ENCODE measurements around the gene RGS7. TPM values are rescaled to one million over a fixed set of nuclear protein-coding genes. Genes with fewer than 3 reads are reported as not detected.

RGS7 gene
- total RNA-seq, 1 donor from 2014 or later, result 0.18 TPM

GRCh38 chr1:241376701-241377100, 19.7 kb upstream of the RGS7 start:
- no peak for DNase-seq (ENCODE audit: low read depth)
- Mint-ChIP-seq H3K27ac (ENCODE audit: unreplicated experiment) (no peak overlapping the region), H3K36me3 (ENCODE audit: low read depth, unreplicated experiment) (no peaks in the 10 kb centered on the region), H3K9me3 (ENCODE audit: unreplicated experiment) (peaks cover 6% of the 10 kb centered on the region), H3K27me3 (ENCODE audit: low read depth, unreplicated experiment) (peaks cover 3% of the 10 kb centered on the region), H3K4me3 (ENCODE audit: unreplicated experiment) (no peak overlapping the region), H3K4me1 (ENCODE audit: low read depth, unreplicated experiment) (no peaks in the 10 kb centered on the region)
- Histone ChIP-seq H3K4me2 (ENCODE audit: low read length) (no peak overlapping the region), H3K36me3 (ENCODE audit: insufficient read depth, low read length) (no peaks in the 10 kb centered on the region), H2AFZ (ENCODE audit: low read depth, low read length) (no peak overlapping the region), H3K27ac (ENCODE audit: low read depth, low read length) (no peak overlapping the region), H3K27me3 (ENCODE audit: insufficient read depth, low read length) (no peaks in the 10 kb centered on the region), H3K4me1 (ENCODE audit: insufficient read depth, low read length) (no peaks in the 10 kb centered on the region), H3K9ac (ENCODE audit: low read length) (no peak overlapping the region), H3K79me2 (ENCODE audit: insufficient read depth, low read length) (no peaks in the 10 kb centered on the region), H4K20me1 (ENCODE audit: insufficient read depth, low read length) (no peaks in the 10 kb centered on the region), H3K4me3 (ENCODE audit: insufficient read depth, low read depth, low read length) (no peak overlapping the region), H3K9me3 (ENCODE audit: insufficient read depth, low read depth, low read length) (no peaks in the 10 kb centered on the region)
- TF ChIP-seq CTCF (IDR thresholded peaks at IDR 0.05; ENCODE audit: insufficient read depth, low read depth, low read length) (no peak), EZH2 (IDR thresholded peaks at IDR 0.05; ENCODE audit: insufficient read depth, low read length) (no peak)
- FAIRE-seq, result no peak

- Histone ChIP-seq H3K36me3 (ENCODE audit: insufficient read depth, low read length) (no peaks in the 10 kb centered on the region), H3K27me3 (ENCODE audit: insufficient read depth, low read length) (no peaks in the 10 kb centered on the region), H3K27ac (ENCODE audit: low read depth, low read length) (no peak overlapping the region), H3K9me3 (ENCODE audit: insufficient read depth, low read depth, low read length) (no peaks in the 10 kb centered on the region), H3K4me1 (ENCODE audit: insufficient read depth, low read length) (no peaks in the 10 kb centered on the region), H4K20me1 (ENCODE audit: insufficient read depth, low read length) (no peaks in the 10 kb centered on the region), H2AFZ (ENCODE audit: low read depth, low read length) (no peak overlapping the region), H3K4me3 (ENCODE audit: insufficient read depth, low read depth, low read length) (no peak overlapping the region), H3K9ac (ENCODE audit: low read length) (no peak overlapping the region), H3K79me2 (ENCODE audit: insufficient read depth, low read length) (no peaks in the 10 kb centered on the region), H3K4me2 (ENCODE audit: low read length) (no peak overlapping the region)
- no peak for TF ChIP-seq CTCF (IDR thresholded peaks at IDR 0.05; ENCODE audit: insufficient read depth, low read depth, low read length)
- TF ChIP-seq EZH2 (IDR thresholded peaks at IDR 0.05; ENCODE audit: insufficient read depth, low read length), result no peak
- Mint-ChIP-seq H3K4me1 (ENCODE audit: low read depth, unreplicated experiment) (no peaks in the 10 kb centered on the region), H3K4me3 (ENCODE audit: unreplicated experiment) (no peak overlapping the region), H3K27me3 (ENCODE audit: low read depth, unreplicated experiment) (peaks cover 3% of the 10 kb centered on the region), H3K36me3 (ENCODE audit: low read depth, unreplicated experiment) (no peaks in the 10 kb centered on the region), H3K9me3 (ENCODE audit: unreplicated experiment) (peaks cover 4% of the 10 kb centered on the region), H3K27ac (ENCODE audit: unreplicated experiment) (no peak overlapping the region)
- no peak for DNase-seq (ENCODE audit: low read depth)
- no peak for FAIRE-seq
Measured at GRCh38 chr1:241375886-241376285, 18.9 kb upstream of the RGS7 start.

- DNase-seq (ENCODE audit: low read depth) (no peak), FAIRE-seq (no peak)
- peaks cover 11% of the 10 kb centered on the region for H3K27me3 Mint-ChIP-seq (ENCODE audit: low read depth, unreplicated experiment)
- Histone ChIP-seq H2AFZ (ENCODE audit: low read depth, low read length) (no peak overlapping the region), H3K79me2 (ENCODE audit: insufficient read depth, low read length) (no peaks in the 10 kb centered on the region), H3K4me1 (ENCODE audit: insufficient read depth, low read length) (no peaks in the 10 kb centered on the region), H3K4me2 (ENCODE audit: low read length) (no peak overlapping the region), H3K9ac (ENCODE audit: low read length) (no peak overlapping the region), H3K27me3 (ENCODE audit: insufficient read depth, low read length) (no peaks in the 10 kb centered on the region), H3K36me3 (ENCODE audit: insufficient read depth, low read length) (no peaks in the 10 kb centered on the region), H4K20me1 (ENCODE audit: insufficient read depth, low read length) (no peaks in the 10 kb centered on the region), H3K27ac (ENCODE audit: low read depth, low read length) (no peak overlapping the region), H3K4me3 (ENCODE audit: insufficient read depth, low read depth, low read length) (no peak overlapping the region), H3K9me3 (ENCODE audit: insufficient read depth, low read depth, low read length) (no peaks in the 10 kb centered on the region)
- no peak for TF ChIP-seq CTCF (IDR thresholded peaks at IDR 0.05; ENCODE audit: insufficient read depth, low read depth, low read length)
- no peak for TF ChIP-seq EZH2 (IDR thresholded peaks at IDR 0.05; ENCODE audit: insufficient read depth, low read length)
- peaks cover 3% of the 10 kb centered on the region for H3K9me3 Mint-ChIP-seq (ENCODE audit: unreplicated experiment)
- H3K4me3 Mint-ChIP-seq (ENCODE audit: unreplicated experiment), result no peak overlapping the region
- H3K4me1 Mint-ChIP-seq (ENCODE audit: low read depth, unreplicated experiment), result no peaks in the 10 kb centered on the region
- no peaks in the 10 kb centered on the region for H3K36me3 Mint-ChIP-seq (ENCODE audit: low read depth, unreplicated experiment)
- H3K27ac Mint-ChIP-seq (ENCODE audit: unreplicated experiment), result no peak overlapping the region
Measured at GRCh38 chr1:241366196-241366595, 9.2 kb upstream of the RGS7 start.

Measured in astrocyte (in vitro differentiated cells and primary cell).